CD4-positive, CD25-positive, alpha-beta regulatory T cell (primary cell): Measurements from ENCODE around the gene CCSAP. TPM values are rescaled to one million over a fixed set of nuclear protein-coding genes. Genes with fewer than 3 reads are reported as not detected.
A peak's percentile ranks its signal among the peaks of the same experiment; 100 is the strongest.
"Not testable (repeated sequence)": the region's sequence is repeated elsewhere in the genome, so short reads cannot be mapped to it uniquely, and the experiment has no call there.

Source experiments
- ATAC-seq, 2 donors: fragments of 150-1000 bp; cut with Tn5 transposase; one replicate each; pipeline ENCODE4 v1.10.0; 2021; ENCODE audit warnings: low read depth in 2 of 2, moderate number of reproducible peaks in 2 of 2, moderate library complexity in 1 of 2
- DNase-seq, 3 donors: peaks; one replicate each; pipeline versions ENCODE4 v3.0.0 to v3.0.0-alpha.2; 2012 to 2022; ENCODE audit warnings: mixed read lengths in 1 of 3
- H3K27ac ChIP-seq: one replicate; pipeline ENCODE4 v1.7.0; 2013; ENCODE audit warnings: mild to moderate bottlenecking, low read length; ENCODE audit not compliant: insufficient read depth, poor library complexity, severe bottlenecking
- H3K27me3 ChIP-seq: one replicate; pipeline ENCODE4 v1.7.0; 2013; ENCODE audit warnings: low read length; ENCODE audit not compliant: control insufficient read depth, insufficient read depth
- H3K36me3 ChIP-seq: one replicate; pipeline ENCODE4 v1.7.0; 2013; ENCODE audit warnings: mild to moderate bottlenecking, low read length, moderate library complexity; ENCODE audit not compliant: control insufficient read depth, insufficient read depth
- H3K4me1 ChIP-seq: 2 replicates; pipeline ENCODE4 v1.7.0; 2013; ENCODE audit warnings: mild to moderate bottlenecking, low read length; ENCODE audit not compliant: insufficient read depth, control insufficient read depth, poor library complexity, severe bottlenecking
- H3K4me3 ChIP-seq: one replicate; pipeline ENCODE4 v1.7.0; 2013; ENCODE audit warnings: low read depth, mild to moderate bottlenecking, low read length, moderate library complexity
- H3K9me3 ChIP-seq, 2 experiments: 1 replicate in 1 of 2; 2 replicates in 1 of 2; pipeline ENCODE4 v1.7.0; 2013; ENCODE audit warnings: low read length in 2 of 2, mild to moderate bottlenecking in 1 of 2, moderate library complexity in 1 of 2; ENCODE audit not compliant: control insufficient read depth in 2 of 2
- H3K27ac Mint-ChIP-seq, 3 donors: one replicate each; pipeline ENCODE4 v1.8.0; 2020 to 2022; ENCODE audit warnings: mild to moderate bottlenecking in 3 of 3, mixed read lengths in 3 of 3, moderate library complexity in 2 of 3
- H3K27me3 Mint-ChIP-seq: one replicate; pipeline ENCODE4 v1.8.0; 2022; ENCODE audit warnings: mild to moderate bottlenecking, mixed read lengths
- H3K36me3 Mint-ChIP-seq: one replicate; pipeline ENCODE4 v1.8.0; 2020; ENCODE audit warnings: mixed read lengths
- H3K4me1 Mint-ChIP-seq, 4 donors: one replicate each; pipeline ENCODE4 v1.8.0; 2020 to 2022; ENCODE audit warnings: mixed read lengths in 4 of 4, mild to moderate bottlenecking in 1 of 4
- H3K4me3 Mint-ChIP-seq, 4 donors: one replicate each; pipeline ENCODE4 v1.8.0; 2020 to 2022; ENCODE audit warnings: mild to moderate bottlenecking in 4 of 4, mixed read lengths in 4 of 4, moderate library complexity in 3 of 4
- H3K9me3 Mint-ChIP-seq, 7 donors: one replicate each; pipeline ENCODE4 v1.8.0; 2020 to 2022; ENCODE audit warnings: mixed read lengths in 7 of 7, mild to moderate bottlenecking in 3 of 7, moderate library complexity in 2 of 7
- polyA plus RNA-seq, 4 donors: library from polyadenylated mRNA; unstranded; fragments of 300-500 nt; fragmentation: Illumina TruSeq; gene quantifications; one replicate each; pipeline ENCODE4 v1.2.3, GENCODE V29; 2021
- total RNA-seq: library from RNA; stranded (reverse); gene quantifications from one replicate; pipeline ENCODE4 v1.2.3, GENCODE V29; 2022

Gene CCSAP
- total and polyA plus RNA-seq, 5 donors from 2014 or later = 1.5 to 8.9 (median 2.8) TPM

DNA sequence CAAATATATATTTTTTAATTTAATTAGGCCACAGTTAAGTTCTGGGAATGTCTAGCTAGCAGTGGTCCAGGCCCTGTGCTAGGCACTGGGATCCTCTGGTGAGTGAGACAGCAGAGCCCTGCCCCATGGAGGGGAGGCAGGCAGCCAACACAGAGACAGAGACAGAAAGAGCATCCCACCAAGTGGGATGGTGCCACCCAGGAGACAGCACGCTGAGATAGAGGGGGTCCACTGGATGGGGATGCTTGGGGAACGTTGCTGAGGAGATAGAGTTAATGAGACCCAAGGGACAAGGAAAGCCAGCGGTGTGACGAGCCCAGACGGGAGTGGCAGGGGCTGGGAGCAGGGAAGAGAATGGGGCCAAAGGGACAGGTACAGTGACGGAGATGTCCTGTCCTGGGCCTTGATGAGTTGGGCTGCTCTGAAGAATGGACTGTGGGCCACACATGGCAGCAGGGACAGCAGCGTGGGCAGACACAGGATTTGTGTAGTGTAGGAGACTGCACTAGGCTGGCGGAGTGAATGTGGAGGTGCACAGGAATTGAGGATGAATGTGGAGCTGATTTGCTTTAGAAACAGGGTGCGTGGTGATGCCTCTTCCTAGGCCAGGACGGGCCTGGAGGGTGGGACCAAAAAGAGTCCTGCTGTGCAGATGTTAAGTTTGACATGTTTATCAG is 49.2 kb downstream of the CCSAP start:
- Mint-ChIP-seq H3K9me3 (no peaks in the 10 kb centered on the region), H3K27ac (peak overlapping the region in 2 of 3 donors; percentile 3 to 43), H3K4me3 (peak overlapping the region in 1 of 4 donors; percentile 24), H3K36me3 (peaks cover 50% of the 10 kb centered on the region), H3K4me1 (peaks cover 5 to 13% (median 6%) of the 10 kb centered on the region in 4 donors), H3K27me3 (no peaks in the 10 kb centered on the region)
- no peak overlapping the region for H3K27ac ChIP-seq
- no peak overlapping the region for H3K4me3 ChIP-seq
- H3K27me3 ChIP-seq = no peaks in the 10 kb centered on the region
- DNase-seq (no peak), ATAC-seq (no peak)
- H3K36me3 ChIP-seq = peaks cover 48% of the 10 kb centered on the region
- no peaks in the 10 kb centered on the region for H3K4me1 ChIP-seq
- no peaks in the 10 kb centered on the region for H3K9me3 ChIP-seq

GRCh38 chr1:229291686-229292085 is 51.2 kb downstream of the CCSAP start:
- H3K4me3 ChIP-seq, H3K4me1 ChIP-seq, H3K27ac Mint-ChIP-seq, H3K9me3 Mint-ChIP-seq, ATAC-seq, DNase-seq, H3K27me3 ChIP-seq, H3K27me3 Mint-ChIP-seq, H3K9me3 ChIP-seq, H3K4me3 Mint-ChIP-seq, H3K27ac ChIP-seq: not testable (repeated sequence)
- Mint-ChIP-seq H3K36me3 (peaks cover 58% of the 10 kb centered on the region), H3K4me1 (peaks cover 14 to 16% (median 15%) of the 10 kb centered on the region in 4 donors)
- peaks cover 39% of the 10 kb centered on the region for H3K36me3 ChIP-seq

GRCh38 chr1:229288516-229288915 is 54.3 kb downstream of the CCSAP start:
- Mint-ChIP-seq H3K9me3 (no peaks in the 10 kb centered on the region), H3K36me3 (peaks cover 50% of the 10 kb centered on the region), H3K27ac (peak overlapping the region in 1 of 3 donors; percentile 5), H3K4me1 (peaks cover 19 to 41% (median 32%) of the 10 kb centered on the region in 4 donors), H3K27me3 (no peaks in the 10 kb centered on the region), H3K4me3 (no peak overlapping the region)
- no peak for DNase-seq
- Histone ChIP-seq H3K4me1 (peaks cover 21% of the 10 kb centered on the region), H3K4me3 (no peak overlapping the region), H3K27ac (no peak overlapping the region), H3K27me3 (no peaks in the 10 kb centered on the region), H3K9me3 (no peaks in the 10 kb centered on the region), H3K36me3 (peaks cover 30% of the 10 kb centered on the region)
- ATAC-seq = no peak

DNA sequence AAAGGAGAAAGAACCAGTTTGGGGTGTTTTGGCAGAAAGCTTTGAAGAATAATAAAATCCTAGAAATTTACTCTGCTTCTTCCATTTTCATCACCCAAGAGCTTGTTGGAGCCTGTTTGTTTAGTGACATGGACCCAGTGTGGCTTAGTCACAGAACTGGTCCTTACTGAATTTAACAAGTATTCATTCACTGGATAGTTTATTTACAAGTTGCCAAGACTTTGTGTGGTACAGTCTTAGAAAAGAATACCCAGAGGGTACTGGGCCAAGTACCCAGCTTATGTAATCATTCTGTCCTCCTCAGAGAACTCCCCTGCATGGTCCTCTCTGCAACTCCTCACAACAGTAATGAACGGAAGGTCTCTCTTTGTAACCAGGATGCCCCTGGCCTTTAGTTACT is 55.6 kb downstream of the CCSAP start:
- no peak overlapping the region for H3K4me3 ChIP-seq
- H3K36me3 Mint-ChIP-seq = peaks cover 56% of the 10 kb centered on the region
- DNase-seq (no peak), ATAC-seq (no peak)
- H3K27ac ChIP-seq = no peak overlapping the region
- H3K27ac Mint-ChIP-seq = no peak overlapping the region
- H3K9me3 ChIP-seq = no peaks in the 10 kb centered on the region
- no peaks in the 10 kb centered on the region for H3K27me3 Mint-ChIP-seq
- peaks cover 0 to 3% (median 0%) of the 10 kb centered on the region in 7 donors for H3K9me3 Mint-ChIP-seq
- peaks cover 26% of the 10 kb centered on the region for H3K36me3 ChIP-seq
- no peak overlapping the region for H3K4me3 Mint-ChIP-seq
- peaks cover 21% of the 10 kb centered on the region for H3K4me1 ChIP-seq
- peaks cover 27 to 54% (median 40%) of the 10 kb centered on the region in 4 donors for H3K4me1 Mint-ChIP-seq
- H3K27me3 ChIP-seq = no peaks in the 10 kb centered on the region

- H3K27ac Mint-ChIP-seq = peak overlapping the region in 1 of 3 donors; percentile 94
- peaks cover 32 to 63% (median 46%) of the 10 kb centered on the region in 4 donors for H3K4me1 Mint-ChIP-seq
These were observed 56.6 kb downstream of the CCSAP start for GRCh38 chr1:229286099-229286766.

DNA sequence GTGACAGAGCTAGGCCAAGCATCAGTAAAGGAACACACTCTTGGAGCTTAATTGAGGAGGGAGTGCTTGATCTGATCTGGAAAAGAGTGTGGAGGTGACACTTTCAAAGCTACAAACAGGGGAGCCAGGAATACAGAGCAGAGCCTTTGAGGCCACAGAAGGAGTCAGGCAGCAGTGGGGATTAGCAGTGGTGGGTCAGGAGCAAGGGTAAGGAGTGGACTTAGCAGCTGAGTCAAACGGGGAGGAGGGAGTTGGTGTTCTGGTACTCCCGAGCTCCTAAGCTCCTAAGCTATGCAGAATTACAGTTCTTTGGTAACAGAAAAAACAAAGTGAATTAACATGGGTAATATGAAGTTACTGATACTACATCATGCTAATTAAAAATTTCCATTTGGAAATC is 57.4 kb downstream of the CCSAP start:
- DNase-seq (no peak), ATAC-seq (no peak)
- Mint-ChIP-seq H3K36me3 (peaks cover 46% of the 10 kb centered on the region), H3K4me3 (no peak overlapping the region), H3K27me3 (no peaks in the 10 kb centered on the region), H3K27ac (peak overlapping the region; percentile 9 to 59 (median 57)), H3K4me1 (peaks cover 37 to 66% (median 51%) of the 10 kb centered on the region in 4 donors), H3K9me3 (peaks cover 0 to 3% (median 0%) of the 10 kb centered on the region in 7 donors)
- H3K27ac ChIP-seq = no peak overlapping the region
- peaks cover 14% of the 10 kb centered on the region for H3K36me3 ChIP-seq
- H3K9me3 ChIP-seq = no peaks in the 10 kb centered on the region
- no peaks in the 10 kb centered on the region for H3K27me3 ChIP-seq
- H3K4me1 ChIP-seq = peaks cover 29% of the 10 kb centered on the region
- H3K4me3 ChIP-seq = no peak overlapping the region

More at GRCh38 chr1:229286099-229286766, 56.6 kb downstream of the CCSAP start:
- Mint-ChIP-seq H3K36me3 (peaks cover 51% of the 10 kb centered on the region), H3K27me3 (no peaks in the 10 kb centered on the region), H3K4me3 (peak overlapping the region in 3 of 4 donors; percentile 10 to 27 (median 16)), H3K9me3 (peaks cover 0 to 3% (median 0%) of the 10 kb centered on the region in 7 donors)
- ATAC-seq (no peak), DNase-seq (peak in 1 of 3 donors; percentile 57)
- H3K4me1 ChIP-seq = peaks cover 22% of the 10 kb centered on the region
- H3K36me3 ChIP-seq = peaks cover 22% of the 10 kb centered on the region
- H3K4me3 ChIP-seq = peak overlapping the region; percentile 4
- no peaks in the 10 kb centered on the region for H3K27me3 ChIP-seq
- H3K9me3 ChIP-seq = no peaks in the 10 kb centered on the region
- H3K27ac ChIP-seq = no peak overlapping the region

- peaks cover 29% of the 10 kb centered on the region for H3K4me1 ChIP-seq
- peaks cover 9% of the 10 kb centered on the region for H3K36me3 ChIP-seq
- no peaks in the 10 kb centered on the region for H3K27me3 Mint-ChIP-seq
- H3K9me3 ChIP-seq = no peaks in the 10 kb centered on the region
- H3K27me3 ChIP-seq = no peaks in the 10 kb centered on the region
- peaks cover 0 to 3% (median 0%) of the 10 kb centered on the region in 7 donors for H3K9me3 Mint-ChIP-seq
- H3K4me1 Mint-ChIP-seq = peaks cover 41 to 71% (median 55%) of the 10 kb centered on the region in 4 donors
- no peak overlapping the region for H3K4me3 ChIP-seq
- ATAC-seq (no peak), DNase-seq (no peak)
- H3K36me3 Mint-ChIP-seq = peaks cover 46% of the 10 kb centered on the region
- H3K27ac ChIP-seq = no peak overlapping the region
- H3K4me3 Mint-ChIP-seq = peak overlapping the region in 1 of 4 donors; percentile 32
- H3K27ac Mint-ChIP-seq = peak overlapping the region in 2 of 3 donors; percentile 3 to 59
These were observed 58.0 kb downstream of the CCSAP start for GRCh38 chr1:229284887-229285286.
